A375 (cell line): ENCODE results near the gene CASP9. TPM values are rescaled to one million over a fixed set of nuclear protein-coding genes. Genes with fewer than 3 reads are reported as not detected.

Source experiments
- small RNA-seq: library from RNA; depleted of rRNA; stranded (forward); fragments of <200 nt; gene quantifications from one replicate; pipeline ENCODE3, GENCODE V24; 2014
- total RNA-seq: library from RNA; depleted of rRNA; stranded (reverse); fragments of >200 nt; shearing (Covaris generic); gene quantifications from 2 replicates; pipeline ENCODE4 v1.2.3, GENCODE V29; 2014; rRNA removed

CASP9 gene
- total RNA-seq, result 6.2 and 9.0 TPM in 2 replicates

GRCh38 chr1:15524021-15524282 lies at the start of gene CASP9:
CASP9 (minus strand) TSS chr1:15524215; CDS start chr1:15524200, 15 bp downstream.

GRCh38 chr1:15526490-15527339 lies 2.7 kb upstream of the CASP9 start, which contains the start of gene DNAJC16:
DNAJC16 (plus strand) TSS chr1:15526848; CDS start chr1:15529106, 2,258 bp downstream.

GRCh38 chr1:15475752-15476314 lies 48.2 kb downstream of the CASP9 start, which contains the start of gene CELA2B:
CELA2B (plus strand) TSS chr1:15476104; CDS start chr1:15476126, 22 bp downstream.

GRCh38 chr1:15456313-15456954 lies 67.6 kb downstream of the CASP9 start, which contains the start of gene CELA2A:
CELA2A (plus strand) TSS chr1:15456732; CDS start chr1:15456754, 22 bp downstream.

Small RNAs within 50 kb of the gene (small RNA-seq; reads per million reads assigned to genes)
- not detected for gene SCARNA21B

Other genes starting within 250 kb of the CASP9 start
- gene EFHD2, start 114.3 kb downstream of the CASP9 start, total RNA-seq, result 85.7 and 93.5 TPM in 2 replicates
- gene CTRC, start 85.8 kb downstream of the CASP9 start, total RNA-seq, result not detected in 2 replicates
- gene CELA2A, start 67.5 kb downstream of the CASP9 start, total RNA-seq, result not detected in 2 replicates
- not detected in 2 replicates for gene CELA2B, start 48.1 kb downstream of the CASP9 start, total RNA-seq
- 7.0 and 8.7 TPM in 2 replicates for gene DNAJC16, start 2.6 kb upstream of the CASP9 start, total RNA-seq
- not detected in 2 replicates for gene AGMAT, start 60.8 kb upstream of the CASP9 start, total RNA-seq
- gene DDI2, start 93.2 kb upstream of the CASP9 start, total RNA-seq, result 10.7 and 12.4 TPM in 2 replicates
- gene PLEKHM2, start 160.1 kb upstream of the CASP9 start, total RNA-seq, result 28.5 and 33.6 TPM in 2 replicates
- gene SLC25A34, start 212.0 kb upstream of the CASP9 start, total RNA-seq, result 0.37 and 0.94 TPM in 2 replicates
- gene TMEM82, start 218.3 kb upstream of the CASP9 start, total RNA-seq, result not detected in 2 replicates
- 3.1 and 4.5 TPM in 2 replicates for gene FBLIM1, start 234.6 kb upstream of the CASP9 start, total RNA-seq